Keratinocyte (primary cell): ENCODE results near the gene FRS2. TPM values are rescaled to one million over a fixed set of nuclear protein-coding genes. Genes with fewer than 3 reads are reported as not detected.

Source experiments
- DNase-seq: peaks from one replicate; pipeline ENCODE4 v3.0.0-alpha.2; 2011; ENCODE audit warnings: low read depth, missing footprints, low spot score
- FAIRE-seq: peaks from 2 replicates; lab custom pipeline; 2011; peaks lifted over from hg19 to GRCh38; lab: Jason Lieb, UNC
- H2AFZ ChIP-seq: 2 replicates; pipeline ENCODE4 v1.6.0; 2012; ENCODE audit warnings: low read length, control low read depth, inconsistent platforms; ENCODE audit not compliant: control insufficient read depth
- H3K27ac ChIP-seq: 2 replicates; pipeline ENCODE4 v1.5.1; 2011; ENCODE audit warnings: low read length; ENCODE audit not compliant: control insufficient read depth, insufficient read depth
- H3K27me3 ChIP-seq: 3 replicates; pipeline ENCODE4 v1.6.0; 2011; ENCODE audit warnings: low read length; ENCODE audit not compliant: control insufficient read depth, insufficient read depth; ENCODE audit errors: extremely low read depth
- H3K36me3 ChIP-seq, 2 experiments: 2 replicates in 1 of 2; 3 replicates in 1 of 2; pipeline ENCODE4 v1.5.1; 2011; ENCODE audit warnings: low read length in 2 of 2, mild to moderate bottlenecking in 1 of 2; ENCODE audit not compliant: control insufficient read depth in 2 of 2, insufficient read depth in 2 of 2; ENCODE audit errors: extremely low read depth in 1 of 2
- H3K4me1 ChIP-seq: 3 replicates; pipeline ENCODE4 v1.5.1; 2011; ENCODE audit warnings: low read length; ENCODE audit not compliant: control insufficient read depth, insufficient read depth; ENCODE audit errors: extremely low read depth
- H3K4me2 ChIP-seq: 3 replicates; pipeline ENCODE4 v1.6.0; 2011; ENCODE audit warnings: low read depth, low read length; ENCODE audit not compliant: control insufficient read depth, insufficient read depth; ENCODE audit errors: extremely low read depth
- H3K4me3 ChIP-seq, 3 experiments: fragments of 200-600 bp in 1 of 3; sonication (generic) in 1 of 3; 2 replicates in 2 of 3; 3 replicates in 1 of 3; pipeline ENCODE4 v1.5.1; 2011 to 2016; ENCODE audit warnings: low read length in 3 of 3, mild to moderate bottlenecking in 3 of 3, control low read depth in 2 of 3, inconsistent platforms in 1 of 3, low read depth in 1 of 3, mixed read lengths in 1 of 3, mixed run types in 1 of 3, moderate library complexity in 1 of 3; ENCODE audit not compliant: control insufficient read depth in 2 of 3, insufficient read depth in 2 of 3; ENCODE audit errors: extremely low read depth in 1 of 3
- H3K79me2 ChIP-seq: 2 replicates; pipeline ENCODE4 v1.6.0; 2012; ENCODE audit warnings: low read length; ENCODE audit not compliant: control insufficient read depth, insufficient read depth
- H3K9ac ChIP-seq: 3 replicates; pipeline ENCODE4 v1.6.0; 2011; ENCODE audit warnings: low read length; ENCODE audit not compliant: control insufficient read depth, insufficient read depth; ENCODE audit errors: extremely low read depth
- H3K9me1 ChIP-seq: 3 replicates; pipeline ENCODE4 v1.6.0; 2011; ENCODE audit warnings: low read length; ENCODE audit not compliant: control insufficient read depth, insufficient read depth; ENCODE audit errors: extremely low read depth
- H3K9me3 ChIP-seq: 2 replicates; pipeline ENCODE4 v1.5.1; 2012; ENCODE audit warnings: low read depth, low read length; ENCODE audit not compliant: control insufficient read depth
- H4K20me1 ChIP-seq: 3 replicates; pipeline ENCODE4 v1.6.0; 2011; ENCODE audit warnings: low read length; ENCODE audit not compliant: control insufficient read depth, insufficient read depth; ENCODE audit errors: extremely low read depth
- CTCF ChIP-seq, 3 experiments: IDR thresholded peaks in 1 of 3; conservative IDR thresholded peaks in 1 of 3; optimal IDR thresholded peaks in 1 of 3; 2 replicates in 2 of 3; 3 replicates in 1 of 3; pipeline versions ENCODE3 to v1.5.1; 2011; ENCODE audit warnings: low read length in 3 of 3, mild to moderate bottlenecking in 3 of 3, moderate library complexity in 2 of 3, control low read depth in 1 of 3, inconsistent platforms in 1 of 3; ENCODE audit not compliant: insufficient read depth in 2 of 3; ENCODE audit errors: extremely low read depth in 1 of 3
- EZH2 ChIP-seq: IDR thresholded peaks from one replicate; pipeline ENCODE4 v1.6.1; 2012; ENCODE audit warnings: inconsistent platforms, mild to moderate bottlenecking, low read length, moderate library complexity
- dilution Hi-C: fragments of 300-500 bp; cut with MboI; formaldehyde crosslinking; loops from one replicate; pipeline ENCODE4 v1.7.0; 2020; ENCODE audit warnings: low sequenced_read_pairs; ENCODE audit not compliant: extremely low pct_ligation_motif_present
- polyA plus RNA-seq, 5 experiments: library from polyadenylated mRNA; depleted of rRNA in 3 of 5; stranded (reverse) in 3 of 5; stranded (forward) in 1 of 5; unstranded in 1 of 5; fragments of >200 nt; gene quantifications; 1 replicate in 1 of 5; 2 replicates in 3 of 5; 3 replicates in 1 of 5; pipeline versions ENCODE4 v1.2.1 to v1.2.3, GENCODE V29; 2011 to 2012; ENCODE audit warnings: missing spikeins in 2 of 5, low read depth in 1 of 5, low replicate concordance in 1 of 5

The FRS2 gene
- polyA plus RNA-seq, 1 donor (not counting 4 experiments of a cell fraction or from before 2014, with no cell fraction given): 28.6 TPM

- H3K79me2 ChIP-seq: peaks cover 73% of the 10 kb centered on the region
- H4K20me1 ChIP-seq: no peaks in the 10 kb centered on the region
- no peak overlapping the region for H3K4me3 ChIP-seq
- no peak overlapping the region for H3K9ac ChIP-seq
- no peak overlapping the region for H2AFZ ChIP-seq
- H3K36me3 ChIP-seq: no peaks in the 10 kb centered on the region
- H3K27ac ChIP-seq: no peak overlapping the region
- dilution Hi-C loops: no loop called here
- DNase-seq (no peak), FAIRE-seq (no peak)
- peaks cover 20% of the 10 kb centered on the region for H3K4me1 ChIP-seq
- H3K9me1 ChIP-seq: peaks cover 2% of the 10 kb centered on the region
- H3K9me3 ChIP-seq: no peaks in the 10 kb centered on the region
- H3K27me3 ChIP-seq: no peaks in the 10 kb centered on the region
- H3K4me2 ChIP-seq: no peak overlapping the region
- TF ChIP-seq EZH2 (no peak), CTCF (optimal IDR thresholded peaks at IDR 0.05 in 1 of 3, IDR thresholded peaks at IDR 0.05 in 1 of 3, conservative IDR thresholded peaks at IDR 0.05 in 1 of 3; ENCODE audit: extremely low read depth in 1 of 3, insufficient read depth in 2 of 3, low read length in 3 of 3) (no peak)
These were observed 3.1 kb downstream of the FRS2 start for GRCh38 chr12:69473262-69473661.

- DNase-seq: no peak
- peaks cover 85% of the 10 kb centered on the region for H3K79me2 ChIP-seq
- no peak overlapping the region for H3K4me2 ChIP-seq
- H3K4me1 ChIP-seq: peaks cover 17% of the 10 kb centered on the region
- FAIRE-seq: no peak
- no peaks in the 10 kb centered on the region for H4K20me1 ChIP-seq
- H3K27me3 ChIP-seq: no peaks in the 10 kb centered on the region
- no peak overlapping the region for H3K9ac ChIP-seq
- dilution Hi-C loops: no loop called here
- H3K4me3 ChIP-seq: no peak overlapping the region
- no peak overlapping the region for H3K27ac ChIP-seq
- no peaks in the 10 kb centered on the region for H3K9me3 ChIP-seq
- H3K36me3 ChIP-seq: no peaks in the 10 kb centered on the region
- TF ChIP-seq EZH2 (no peak), CTCF (optimal IDR thresholded peaks at IDR 0.05 in 1 of 3, IDR thresholded peaks at IDR 0.05 in 1 of 3, conservative IDR thresholded peaks at IDR 0.05 in 1 of 3; ENCODE audit: extremely low read depth in 1 of 3, insufficient read depth in 2 of 3, low read length in 3 of 3) (no peak)
- no peak overlapping the region for H2AFZ ChIP-seq
- H3K9me1 ChIP-seq: peaks cover 2% of the 10 kb centered on the region
These were observed 4.3 kb downstream of the FRS2 start for GRCh38 chr12:69474456-69474855.
